Inflammatory macrophage (primary cell): Measurements from ENCODE around the gene MYOM1.
A peak's percentile ranks its signal among the peaks of the same experiment; 100 is the strongest.
"Not testable (repeated sequence)": the region's sequence is repeated elsewhere in the genome, so short reads cannot be mapped to it uniquely, and the experiment has no call there.

Experiments used
- DNase-seq, 2 donors: peaks; one replicate each; pipeline ENCODE4 v3.0.0-alpha.2; 2020 to 2022

MYOM1 gene

DNA sequence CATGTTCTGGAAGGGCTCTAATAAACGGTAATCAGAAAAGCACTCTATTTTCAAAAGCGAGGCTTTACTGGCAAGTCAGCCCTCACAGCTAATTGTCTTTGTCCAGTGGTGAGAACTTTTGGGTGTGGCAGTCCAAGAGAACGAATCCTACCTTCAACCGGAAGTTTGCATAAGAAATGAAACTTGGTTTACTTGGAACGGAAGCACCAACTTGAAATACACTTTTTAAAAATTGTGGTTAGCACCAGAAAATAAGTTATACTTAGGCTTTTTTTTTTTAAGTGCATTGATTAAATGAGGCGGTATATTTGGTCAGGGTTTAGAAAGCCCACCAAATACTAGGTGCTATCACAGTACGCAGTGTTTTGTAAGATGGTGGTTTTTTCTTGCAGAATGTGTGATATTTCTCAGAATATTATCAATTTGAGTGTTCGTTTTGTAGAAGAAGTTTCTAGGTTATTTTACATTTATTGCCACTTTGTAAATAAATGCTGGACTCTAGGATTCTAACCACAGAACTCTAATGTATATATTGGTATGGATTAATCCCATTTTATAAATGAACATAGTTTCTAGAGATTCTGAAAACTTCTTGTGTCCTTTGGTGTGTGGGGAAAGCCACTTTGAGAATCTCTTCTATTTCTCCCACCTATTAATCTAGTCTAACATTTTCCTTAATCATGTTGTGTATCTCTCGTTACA is 29.0 kb upstream of the MYOM1 start:
- DNase-seq = peak; percentile 58 to 62

- DNase-seq = peak; percentile 48 to 53
Measured at GRCh38 chr18:3248062-3248657, 28.4 kb upstream of the MYOM1 start.

DNA sequence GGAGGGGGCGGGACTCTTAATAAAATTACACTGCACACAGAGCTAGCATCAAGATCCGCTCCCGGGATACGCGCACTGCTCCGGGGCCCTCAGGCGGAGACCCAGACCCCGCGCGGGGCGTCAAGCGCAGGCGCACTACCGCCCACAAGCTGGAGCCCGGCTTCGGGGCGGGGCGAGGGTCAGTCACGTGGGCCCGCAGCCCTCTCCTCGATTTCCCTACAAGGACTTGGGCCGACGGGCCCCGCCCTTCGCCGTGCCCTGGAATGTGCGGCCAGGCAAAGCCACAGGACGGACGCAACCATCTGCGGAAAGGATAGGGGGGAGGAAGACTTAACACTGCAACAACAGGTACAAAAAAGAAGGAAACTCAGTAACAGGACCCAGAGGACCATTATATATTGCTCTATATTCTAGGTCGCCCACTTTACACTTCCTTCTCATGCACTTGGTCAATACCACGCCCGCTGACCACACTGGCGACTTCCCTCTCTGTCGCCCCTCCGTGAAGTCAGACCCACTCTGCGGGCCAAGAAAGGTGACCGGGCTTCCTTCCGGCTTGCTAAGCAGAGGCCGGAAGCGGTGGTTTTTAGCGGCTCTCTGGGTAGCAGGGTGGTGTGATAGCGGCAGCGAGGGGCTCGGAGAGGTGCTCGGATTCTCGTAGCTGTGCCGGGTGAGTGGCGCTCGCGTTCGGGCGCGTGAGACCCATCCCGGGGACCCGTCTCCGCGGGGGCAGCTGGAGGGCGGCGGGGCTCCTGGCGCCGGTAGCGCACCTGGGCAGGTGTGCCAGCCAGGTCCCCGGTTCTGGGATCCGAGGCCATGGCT is 27.7 kb upstream of the MYOM1 start, which contains the start of gene MYL12A:
Gene MYL12A (plus strand): TSS at position 562 of the 822 bp plus-strand sequence. CDS start 5,447 bp downstream, outside the sequence.
- peak; percentile 97 to 98 for DNase-seq

- DNase-seq = peak in 1 of 2 donors; percentile 38
Measured at GRCh38 chr18:3246635-3247239, 27.0 kb upstream of the MYOM1 start.

- peak; percentile 88 to 93 for DNase-seq
Measured at GRCh38 chr18:3245853-3246634, 26.3 kb upstream of the MYOM1 start.

- DNase-seq = no peak
Measured at GRCh38 chr18:3245185-3245564, 25.4 kb upstream of the MYOM1 start.

DNA sequence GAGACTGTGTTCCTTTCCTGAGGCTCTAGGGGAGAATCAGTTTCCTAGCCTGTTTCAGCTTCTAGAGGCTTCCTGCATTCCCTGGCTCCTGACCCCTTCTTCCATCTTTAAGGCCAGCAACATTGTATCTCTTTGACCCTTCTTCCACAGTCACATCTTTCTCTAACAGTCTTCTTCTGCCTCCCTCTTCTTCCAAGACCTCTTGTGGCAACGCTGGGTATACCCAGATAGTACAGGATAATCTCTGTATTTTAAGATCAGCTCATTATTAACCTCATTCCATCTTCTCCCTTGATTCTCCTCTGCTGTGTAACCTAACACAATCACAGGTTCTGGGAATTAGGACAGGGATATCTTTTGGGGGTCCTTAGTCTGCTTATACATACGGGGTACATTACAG is 19.0 kb upstream of the MYOM1 start:
- DNase-seq = no peak

GRCh38 chr18:3236470-3236869 is 16.7 kb upstream of the MYOM1 start:
- DNase-seq = no peak

- no peak for DNase-seq
Measured at GRCh38 chr18:3235846-3236245, 16.1 kb upstream of the MYOM1 start.

- DNase-seq = no peak
Measured at GRCh38 chr18:3234457-3234856, 14.7 kb upstream of the MYOM1 start.

DNA sequence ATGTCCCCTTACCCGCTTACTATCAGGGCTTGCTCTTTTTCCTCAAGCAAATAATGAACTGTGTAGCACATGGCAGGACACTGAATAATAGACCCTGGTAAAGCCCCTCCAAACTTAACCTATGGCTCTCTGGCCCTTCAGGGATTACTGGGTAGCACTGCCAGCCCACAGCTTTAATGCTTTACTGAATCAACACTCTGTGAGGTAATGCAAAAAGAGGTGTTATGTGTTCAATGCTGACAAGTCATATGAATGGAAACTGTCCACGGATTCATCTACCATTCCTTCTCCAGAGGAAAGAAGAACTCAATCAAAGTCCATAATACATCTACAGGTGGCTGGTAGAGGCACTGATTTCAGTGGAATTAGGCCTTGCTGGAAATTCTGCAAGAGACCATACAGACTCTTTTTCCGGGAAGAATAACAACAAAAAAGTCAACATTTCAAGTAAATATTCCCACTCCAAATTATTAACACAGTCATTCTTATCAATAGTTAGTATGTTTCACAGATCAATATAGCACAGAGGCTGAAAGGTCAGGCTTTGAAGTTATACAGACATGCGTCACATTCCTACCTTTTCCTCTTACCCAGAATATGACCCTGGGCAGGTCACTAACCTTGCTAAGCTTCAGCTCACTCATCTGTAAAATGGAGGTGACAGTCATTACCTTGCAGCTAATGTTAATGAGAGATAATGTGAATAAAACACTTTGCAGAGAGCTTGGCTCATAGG is 13.8 kb upstream of the MYOM1 start:
- DNase-seq = no peak

DNA sequence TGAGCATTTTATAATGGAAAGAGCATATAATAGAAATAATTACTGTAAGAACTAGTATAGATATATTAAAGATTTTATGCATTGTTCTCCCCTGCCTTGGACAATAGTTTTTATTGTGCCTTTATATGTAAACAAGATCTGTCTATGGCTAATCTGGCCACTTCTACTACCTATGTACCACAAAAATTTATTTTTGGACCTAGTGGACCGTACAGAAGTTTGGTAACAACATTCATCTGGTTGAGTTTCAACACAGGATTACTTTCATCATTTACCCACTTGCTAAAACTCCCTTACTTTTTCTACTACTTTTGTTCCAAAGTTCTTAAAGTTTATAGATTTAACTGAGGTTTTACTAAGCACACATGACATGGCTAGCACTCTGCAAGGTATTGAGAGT is 13.2 kb upstream of the MYOM1 start:
- DNase-seq = no peak

- DNase-seq = peak in 1 of 2 donors; percentile 36
Measured at GRCh38 chr18:3230401-3231334, 10.9 kb upstream of the MYOM1 start.

DNA sequence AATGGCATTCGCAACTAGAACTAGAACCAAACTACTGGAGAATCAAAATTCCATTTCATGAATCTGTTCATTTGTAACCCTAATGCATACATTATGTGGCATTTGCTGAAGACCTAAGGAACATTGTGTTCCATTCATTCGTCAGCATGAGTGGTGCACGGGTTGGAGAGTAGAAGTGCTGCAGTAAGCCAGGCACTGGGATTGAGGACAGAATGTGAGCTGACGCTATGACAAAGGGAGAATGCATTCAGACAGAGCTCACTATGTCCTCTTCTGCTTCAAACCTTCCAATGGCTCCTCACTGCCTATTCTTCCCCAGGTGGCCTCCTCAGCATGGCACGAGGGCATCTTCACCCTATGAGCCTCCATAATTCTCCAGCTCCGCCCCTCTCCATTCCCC is 6.3 kb upstream of the MYOM1 start:
- DNase-seq = no peak

- no peak for DNase-seq
Measured at GRCh38 chr18:3225588-3225987, 5.8 kb upstream of the MYOM1 start.

GRCh38 chr18:3224223-3224622 is 4.5 kb upstream of the MYOM1 start:
- DNase-seq = peak in 1 of 2 donors; percentile 5

GRCh38 chr18:3223356-3223755 is 3.6 kb upstream of the MYOM1 start:
- DNase-seq = no peak

- no peak for DNase-seq
Measured at GRCh38 chr18:3221496-3221895, 1.7 kb upstream of the MYOM1 start.

- DNase-seq = not testable (repeated sequence)
Measured at GRCh38 chr18:3220868-3221267, 1.1 kb upstream of the MYOM1 start.

DNA sequence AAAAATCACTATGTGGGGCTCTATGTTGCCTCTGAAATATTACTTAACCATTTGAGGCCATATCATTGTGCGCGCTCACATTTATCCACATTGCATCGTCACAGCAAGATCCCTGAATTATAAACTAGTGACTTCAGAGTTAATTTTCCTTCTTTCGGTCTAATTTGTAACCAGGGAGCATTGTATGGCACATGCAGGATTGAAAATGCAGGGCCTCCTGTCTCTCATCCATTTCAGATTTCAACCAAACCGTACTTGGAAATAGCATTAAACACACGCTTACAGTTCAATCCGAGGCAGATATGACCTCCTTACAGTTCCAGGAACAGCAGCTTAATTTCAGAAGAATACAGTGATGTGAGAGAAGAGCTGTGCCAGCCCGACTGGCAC is 532 bp downstream of the MYOM1 start:
- no peak for DNase-seq
